HEK293T (cell line): ENCODE data around the gene OOSP2.

Experiments used
- BHLHE40 ChIP-seq: fragments of 450-650 bp; IDR thresholded peaks from 2 replicates; pipeline ENCODE4 v1.6.1; 2016; ENCODE audit warnings: mild to moderate bottlenecking, moderate library complexity, borderline replicate concordance
- FOXK2 ChIP-seq: fragments of 450-650 bp; IDR thresholded peaks from 2 replicates; pipeline ENCODE4 v1.6.1; 2016; ENCODE audit warnings: mild to moderate bottlenecking
- FOXM1 ChIP-seq: fragments of 450-650 bp; IDR thresholded peaks from 2 replicates; pipeline ENCODE4 v1.6.1; 2017; ENCODE audit warnings: mild to moderate bottlenecking, borderline replicate concordance
- HDGF ChIP-seq: fragments of 450-650 bp; IDR thresholded peaks from 2 replicates; pipeline ENCODE4 v1.6.1; 2017; ENCODE audit warnings: antibody characterized with exemption, borderline replicate concordance
- LEF1 ChIP-seq: fragments of 450-650 bp; IDR thresholded peaks from 2 replicates; pipeline ENCODE4 v1.6.1; 2017; ENCODE audit warnings: mild to moderate bottlenecking, borderline replicate concordance
- NFRKB ChIP-seq: fragments of 450-650 bp; IDR thresholded peaks from 2 replicates; pipeline ENCODE4 v1.6.1; 2016; ENCODE audit warnings: mild to moderate bottlenecking, moderate library complexity
- SP1 ChIP-seq: fragments of 450-650 bp; IDR thresholded peaks from 2 replicates; pipeline ENCODE4 v1.6.1; 2017
- SUZ12 ChIP-seq: fragments of 450-650 bp; IDR thresholded peaks from 2 replicates; pipeline ENCODE4 v1.6.1; 2016; ENCODE audit warnings: mild to moderate bottlenecking
- TARDBP ChIP-seq: fragments of 450-650 bp; IDR thresholded peaks from 2 replicates; pipeline ENCODE4 v1.6.1; 2016
- ZNF384 ChIP-seq: fragments of 450-650 bp; IDR thresholded peaks from 2 replicates; pipeline ENCODE4 v1.6.1; 2016
- TF ChIP-seq, protein P1 (sequence below): fragments of 450-650 bp; IDR thresholded peaks from 2 replicates; pipeline ENCODE4 v1.6.1; 2016

GRCh38 chr11:60018058-60018457, 22.2 kb upstream of the OOSP2 start:
- TF ChIP-seq HDGF: no peak
- no peak for TF ChIP-seq LEF1
- TF ChIP-seq FOXM1: no peak
- no peak for TF ChIP-seq FOXK2
- no peak for TF ChIP-seq BHLHE40
- TF ChIP-seq, protein P1, sequence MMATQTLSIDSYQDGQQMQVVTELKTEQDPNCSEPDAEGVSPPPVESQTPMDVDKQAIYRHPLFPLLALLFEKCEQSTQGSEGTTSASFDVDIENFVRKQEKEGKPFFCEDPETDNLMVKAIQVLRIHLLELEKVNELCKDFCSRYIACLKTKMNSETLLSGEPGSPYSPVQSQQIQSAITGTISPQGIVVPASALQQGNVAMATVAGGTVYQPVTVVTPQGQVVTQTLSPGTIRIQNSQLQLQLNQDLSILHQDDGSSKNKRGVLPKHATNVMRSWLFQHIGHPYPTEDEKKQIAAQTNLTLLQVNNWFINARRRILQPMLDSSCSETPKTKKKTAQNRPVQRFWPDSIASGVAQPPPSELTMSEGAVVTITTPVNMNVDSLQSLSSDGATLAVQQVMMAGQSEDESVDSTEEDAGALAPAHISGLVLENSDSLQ: no peak
- TF ChIP-seq TARDBP: no peak
- no peak for TF ChIP-seq SUZ12
- no peak for TF ChIP-seq ZNF384
- no peak for TF ChIP-seq NFRKB
- TF ChIP-seq SP1: no peak
